NCI-H1105 treated with DMSO at 0.1 percent for 48 hours (cell line): ENCODE data around the gene MXD4.
A peak's percentile ranks its signal among the peaks of the same experiment; 100 is the strongest.

Experiments
- DNase-seq: peaks from one replicate; lab custom pipeline; 2025; lab: John Stamatoyannopoulos, UW

The MXD4 gene

GRCh38 chr4:2262145-2262943 lies 435 bp upstream of the MXD4 start:
- peak; percentile 95 for DNase-seq

GRCh38 chr4:2261110-2261852 lies 628 bp downstream of the MXD4 start:
- peak; percentile 2 for DNase-seq

- no peak for DNase-seq
Observed at GRCh38 chr4:2260344-2261109, 1.4 kb downstream of the MXD4 start.

- no peak for DNase-seq
Observed at GRCh38 chr4:2259541-2260343, 2.2 kb downstream of the MXD4 start.

- no peak for DNase-seq
Observed at GRCh38 chr4:2259036-2259540, 2.8 kb downstream of the MXD4 start.

GRCh38 chr4:2258091-2259035 lies 3.5 kb downstream of the MXD4 start:
- DNase-seq = no peak

- DNase-seq = no peak
Observed at GRCh38 chr4:2257361-2258081, 4.4 kb downstream of the MXD4 start.

- no peak for DNase-seq
Observed at GRCh38 chr4:2256781-2257191, 5.1 kb downstream of the MXD4 start.

GRCh38 chr4:2256156-2256731 lies 5.7 kb downstream of the MXD4 start:
- DNase-seq = no peak

- DNase-seq = no peak
Observed at GRCh38 chr4:2255501-2256155, 6.3 kb downstream of the MXD4 start.

GRCh38 chr4:2254665-2255500 lies 7.0 kb downstream of the MXD4 start:
- no peak for DNase-seq

GRCh38 chr4:2253160-2254084 lies 8.5 kb downstream of the MXD4 start:
- no peak for DNase-seq

GRCh38 chr4:2252530-2253091 lies 9.3 kb downstream of the MXD4 start:
- no peak for DNase-seq

GRCh38 chr4:2251795-2252529 lies 9.9 kb downstream of the MXD4 start:
- no peak for DNase-seq

GRCh38 chr4:2251073-2251794 lies 10.7 kb downstream of the MXD4 start:
- no peak for DNase-seq
